GM13977 (cell line): ENCODE measurements around the gene KIAA0232.
"Not testable (repeated sequence)": the region's sequence is repeated elsewhere in the genome, so short reads cannot be mapped to it uniquely, and the experiment has no call there.

ENCODE experiments used
- DNase-seq: peaks from one replicate; pipeline ENCODE4 v3.0.0; 2012; ENCODE audit warnings: low spot score
- CTCF ChIP-seq: IDR thresholded peaks from 2 replicates; pipeline ENCODE4 v1.5.1; 2012; ENCODE audit warnings: mild to moderate bottlenecking, control low read depth; ENCODE audit not compliant: insufficient read depth; ENCODE audit errors: extremely low read depth, missing control alignments
- in situ Hi-C: fragments of 300-500 bp; cut with MboI; formaldehyde crosslinking; loops from one replicate; pipeline ENCODE4 v1.12.0; 2022; ENCODE audit warnings: low sequenced_read_pairs, low pct_unique_long_range_greater_than_20kb, mixed read lengths, inconsistent platforms; ENCODE audit not compliant: unreplicated experiment

Gene KIAA0232

GRCh38 chr4:6902318-6903042 is 120.0 kb downstream of the KIAA0232 start:
- in situ Hi-C loops = no loop called here
- no peak for DNase-seq
- TF ChIP-seq CTCF = no peak

- no peak for TF ChIP-seq CTCF
- DNase-seq = no peak
- in situ Hi-C loops = no loop called here
Measured at GRCh38 chr4:6905516-6906445, 123.3 kb downstream of the KIAA0232 start.

GRCh38 chr4:6906486-6906885 is 124.0 kb downstream of the KIAA0232 start:
- in situ Hi-C loops, DNase-seq: not testable (repeated sequence)

GRCh38 chr4:6907658-6908191 is 125.2 kb downstream of the KIAA0232 start:
- peak; percentile 52 for TF ChIP-seq CTCF
- peak; percentile 68 for DNase-seq
- in situ Hi-C loops = no loop called here

- in situ Hi-C loops = no loop called here
- DNase-seq = no peak
- no peak for TF ChIP-seq CTCF
Measured at GRCh38 chr4:6908432-6909112, 126.0 kb downstream of the KIAA0232 start.

- peak; percentile 30 for TF ChIP-seq CTCF
- in situ Hi-C loops = no loop called here
- DNase-seq = peak; percentile 99
Measured at GRCh38 chr4:6909113-6909969, 126.8 kb downstream of the KIAA0232 start, which contains the start of gene TBC1D14. TSS of gene TBC1D14 (plus strand) at chr4:6909826. CDS start at chr4:6923390, 13,564 bp downstream.
